ENCODE measurements around the gene TBCD.
"Not testable (repeated sequence)": the region's sequence is repeated elsewhere in the genome, so short reads cannot be mapped to it uniquely, and the experiment has no call there.

Gene TBCD

GRCh38 chr17:82782657-82783207, 30.9 kb downstream of the TBCD start:
- Histone ChIP-seq H3K9me3 (ENCODE audit: control insufficient read depth, low read length) (no peaks in the 10 kb centered on the region), H3K27ac (ENCODE audit: insufficient read depth, low read depth, low read length, poor library complexity, severe bottlenecking) (no peak overlapping the region), H3K4me1 (ENCODE audit: control insufficient read depth, insufficient read depth, low read length) (no peaks in the 10 kb centered on the region), H3K36me3 (ENCODE audit: control insufficient read depth, insufficient read depth, low read length) (peaks cover 23% of the 10 kb centered on the region), H3K27me3 (ENCODE audit: control insufficient read depth, insufficient read depth, low read length, poor library complexity, severe bottlenecking) (no peaks in the 10 kb centered on the region), H3K4me3 (ENCODE audit: insufficient read depth, low read depth, low read length) (no peak overlapping the region)
- 95 to 97% methylated on average over 42 of the region's 42 CpGs for WGBS, 2 experiments

DNA sequence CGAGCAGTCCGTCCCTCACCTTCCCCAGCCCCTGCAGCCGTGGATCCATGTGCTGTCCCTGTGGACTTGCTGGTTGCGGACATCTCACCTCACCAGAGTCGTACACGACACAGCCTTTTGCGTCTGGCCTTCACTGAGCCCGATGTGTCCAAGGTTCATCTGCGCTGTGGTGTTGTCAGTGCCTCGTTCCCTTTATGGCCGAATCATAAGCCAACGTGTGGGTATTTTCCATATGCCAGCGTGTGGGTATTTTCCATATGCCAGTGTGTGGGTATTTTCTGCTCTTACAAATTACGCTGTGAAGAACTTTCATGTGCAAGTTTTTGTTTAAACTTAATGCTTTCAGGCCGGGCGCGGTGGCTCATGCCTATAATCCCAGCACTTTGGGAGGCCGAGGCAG, 31.6 kb downstream of the TBCD start:
- Histone ChIP-seq H3K27ac (ENCODE audit: insufficient read depth, low read depth, low read length, poor library complexity, severe bottlenecking) (no peak overlapping the region), H3K4me3 (ENCODE audit: insufficient read depth, low read depth, low read length) (no peak overlapping the region), H3K9me3 (ENCODE audit: control insufficient read depth, low read length) (no peaks in the 10 kb centered on the region), H3K36me3 (ENCODE audit: control insufficient read depth, insufficient read depth, low read length) (peaks cover 23% of the 10 kb centered on the region), H3K27me3 (ENCODE audit: control insufficient read depth, insufficient read depth, low read length, poor library complexity, severe bottlenecking) (no peaks in the 10 kb centered on the region), H3K4me1 (ENCODE audit: control insufficient read depth, insufficient read depth, low read length) (no peaks in the 10 kb centered on the region)
- 96 to 97% methylated on average over 18 of the region's 18 CpGs for WGBS, 2 experiments

DNA sequence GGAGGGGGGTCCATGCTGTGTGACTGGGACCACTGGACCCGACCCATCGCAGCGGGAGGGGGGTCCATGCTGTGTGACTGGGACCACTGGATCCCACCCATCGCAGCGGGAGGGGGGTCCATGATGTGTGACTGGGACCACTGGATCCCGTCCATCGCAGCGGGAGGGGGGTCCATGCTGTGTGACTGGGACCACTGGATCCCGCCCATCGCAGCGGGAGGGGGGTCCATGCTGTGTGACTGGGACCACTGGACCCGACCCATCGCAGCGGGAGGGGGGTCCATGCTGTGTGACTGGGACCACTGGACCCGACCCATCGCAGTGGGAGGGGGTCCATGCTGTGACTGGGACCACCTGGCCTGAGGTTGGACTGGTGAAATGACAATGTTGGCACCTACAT, 33.7 kb downstream of the TBCD start:
- H3K9me3 ChIP-seq (ENCODE audit: control insufficient read depth, low read length); H3K4me1 ChIP-seq (ENCODE audit: control insufficient read depth, insufficient read depth, low read length); H3K27ac ChIP-seq (ENCODE audit: insufficient read depth, low read depth, low read length, poor library complexity, severe bottlenecking); H3K4me3 ChIP-seq (ENCODE audit: insufficient read depth, low read depth, low read length); H3K27me3 ChIP-seq (ENCODE audit: control insufficient read depth, insufficient read depth, low read length, poor library complexity, severe bottlenecking): not testable (repeated sequence)
- 98 to 99% methylated on average over 16 of the region's 16 CpGs for WGBS, 2 experiments
- peaks cover 23% of the 10 kb centered on the region for H3K36me3 ChIP-seq (ENCODE audit: control insufficient read depth, insufficient read depth, low read length)

- Histone ChIP-seq H3K4me1 (ENCODE audit: control insufficient read depth, insufficient read depth, low read length) (no peaks in the 10 kb centered on the region), H3K27ac (ENCODE audit: insufficient read depth, low read depth, low read length, poor library complexity, severe bottlenecking) (no peak overlapping the region), H3K27me3 (ENCODE audit: control insufficient read depth, insufficient read depth, low read length, poor library complexity, severe bottlenecking) (no peaks in the 10 kb centered on the region), H3K9me3 (ENCODE audit: control insufficient read depth, low read length) (no peaks in the 10 kb centered on the region), H3K4me3 (ENCODE audit: insufficient read depth, low read depth, low read length) (no peak overlapping the region), H3K36me3 (ENCODE audit: control insufficient read depth, insufficient read depth, low read length) (peaks cover 23% of the 10 kb centered on the region)
- WGBS, 2 experiments: 93 to 94% methylated on average over 10 of the region's 10 CpGs
Measured at GRCh38 chr17:82786427-82786826, 34.6 kb downstream of the TBCD start.

- Histone ChIP-seq H3K27me3 (ENCODE audit: control insufficient read depth, insufficient read depth, low read length, poor library complexity, severe bottlenecking) (no peaks in the 10 kb centered on the region), H3K4me1 (ENCODE audit: control insufficient read depth, insufficient read depth, low read length) (no peaks in the 10 kb centered on the region), H3K4me3 (ENCODE audit: insufficient read depth, low read depth, low read length) (no peak overlapping the region), H3K36me3 (ENCODE audit: control insufficient read depth, insufficient read depth, low read length) (peaks cover 18% of the 10 kb centered on the region), H3K9me3 (ENCODE audit: control insufficient read depth, low read length) (no peaks in the 10 kb centered on the region), H3K27ac (ENCODE audit: insufficient read depth, low read depth, low read length, poor library complexity, severe bottlenecking) (no peak overlapping the region)
- WGBS, 2 experiments: 95% methylated on average over 27 of the region's 27 CpGs
Measured at GRCh38 chr17:82787081-82787848, 35.4 kb downstream of the TBCD start.

DNA sequence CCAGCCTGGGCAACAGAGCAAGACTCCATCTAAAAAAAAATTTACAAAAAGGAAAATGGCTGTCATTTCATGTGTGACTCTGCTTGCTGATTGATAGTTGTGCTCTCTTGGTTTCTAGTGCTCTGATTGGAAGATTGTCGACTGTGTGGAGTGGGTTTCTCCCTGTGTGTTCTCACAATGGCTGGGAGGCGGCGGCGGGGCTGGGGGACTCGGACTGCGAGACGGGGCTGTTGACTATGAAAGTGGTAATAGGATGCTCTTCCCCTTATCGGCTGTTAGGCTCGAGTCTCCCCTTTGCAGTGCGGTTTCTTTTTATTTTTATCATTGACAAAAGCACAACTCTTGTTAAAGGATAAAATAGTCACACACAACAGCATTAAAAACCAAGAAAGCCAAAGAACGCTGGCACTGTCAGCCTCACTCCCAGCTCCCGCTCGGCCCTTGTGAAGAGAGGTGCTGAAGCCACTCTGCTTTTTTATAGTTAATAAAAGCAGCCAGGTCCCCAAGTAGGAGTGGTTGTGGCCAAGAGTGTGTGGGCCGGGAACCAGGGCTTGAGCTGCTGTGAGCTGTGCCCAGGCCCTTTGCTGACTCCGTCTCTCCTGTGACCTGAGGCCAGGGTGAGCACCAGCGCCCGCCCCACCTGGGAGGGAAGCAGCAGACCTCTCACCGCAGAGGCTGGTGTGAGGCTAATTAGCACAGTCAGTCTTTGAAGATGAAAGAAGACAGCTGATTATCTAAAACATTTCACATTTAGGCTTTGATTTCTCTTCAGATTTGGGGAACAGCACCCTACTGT, 36.5 kb downstream of the TBCD start:
- no peak overlapping the region for H3K27ac ChIP-seq (ENCODE audit: insufficient read depth, low read depth, low read length, poor library complexity, severe bottlenecking)
- H3K36me3 ChIP-seq (ENCODE audit: control insufficient read depth, insufficient read depth, low read length): peaks cover 10% of the 10 kb centered on the region
- H3K4me1 ChIP-seq (ENCODE audit: control insufficient read depth, insufficient read depth, low read length): no peaks in the 10 kb centered on the region
- no peaks in the 10 kb centered on the region for H3K27me3 ChIP-seq (ENCODE audit: control insufficient read depth, insufficient read depth, low read length, poor library complexity, severe bottlenecking)
- H3K9me3 ChIP-seq (ENCODE audit: control insufficient read depth, low read length): no peaks in the 10 kb centered on the region
- 91 to 93% methylated on average over 18 of the region's 18 CpGs for WGBS, 2 experiments
- no peak overlapping the region for H3K4me3 ChIP-seq (ENCODE audit: insufficient read depth, low read depth, low read length)

- H3K4me1 ChIP-seq (ENCODE audit: control insufficient read depth, insufficient read depth, low read length): no peaks in the 10 kb centered on the region
- H3K27ac ChIP-seq (ENCODE audit: insufficient read depth, low read depth, low read length, poor library complexity, severe bottlenecking): no peak overlapping the region
- WGBS, 2 experiments: 95 to 97% methylated on average over 19 of the region's 19 CpGs
- no peaks in the 10 kb centered on the region for H3K9me3 ChIP-seq (ENCODE audit: control insufficient read depth, low read length)
- peaks cover 6% of the 10 kb centered on the region for H3K36me3 ChIP-seq (ENCODE audit: control insufficient read depth, insufficient read depth, low read length)
- no peak overlapping the region for H3K4me3 ChIP-seq (ENCODE audit: insufficient read depth, low read depth, low read length)
- no peaks in the 10 kb centered on the region for H3K27me3 ChIP-seq (ENCODE audit: control insufficient read depth, insufficient read depth, low read length, poor library complexity, severe bottlenecking)
Measured at GRCh38 chr17:82789051-82789592, 37.3 kb downstream of the TBCD start.

GRCh38 chr17:82789806-82790205, 37.9 kb downstream of the TBCD start:
- H3K27ac ChIP-seq (ENCODE audit: insufficient read depth, low read depth, low read length, poor library complexity, severe bottlenecking): no peak overlapping the region
- H3K4me1 ChIP-seq (ENCODE audit: control insufficient read depth, insufficient read depth, low read length): no peaks in the 10 kb centered on the region
- H3K4me3 ChIP-seq (ENCODE audit: insufficient read depth, low read depth, low read length): no peak overlapping the region
- no peaks in the 10 kb centered on the region for H3K36me3 ChIP-seq (ENCODE audit: control insufficient read depth, insufficient read depth, low read length)
- H3K9me3 ChIP-seq (ENCODE audit: control insufficient read depth, low read length): no peaks in the 10 kb centered on the region
- 96% methylated on average over 18 of the region's 18 CpGs for WGBS, 2 experiments
- H3K27me3 ChIP-seq (ENCODE audit: control insufficient read depth, insufficient read depth, low read length, poor library complexity, severe bottlenecking): no peaks in the 10 kb centered on the region

GRCh38 chr17:82790391-82790790, 38.5 kb downstream of the TBCD start:
- WGBS, 2 experiments: 94 to 96% methylated on average over 13 of the region's 13 CpGs
- H3K9me3 ChIP-seq (ENCODE audit: control insufficient read depth, low read length): no peaks in the 10 kb centered on the region
- H3K27ac ChIP-seq (ENCODE audit: insufficient read depth, low read depth, low read length, poor library complexity, severe bottlenecking): no peak overlapping the region
- H3K4me3 ChIP-seq (ENCODE audit: insufficient read depth, low read depth, low read length): no peak overlapping the region
- H3K36me3 ChIP-seq (ENCODE audit: control insufficient read depth, insufficient read depth, low read length): no peaks in the 10 kb centered on the region
- no peaks in the 10 kb centered on the region for H3K27me3 ChIP-seq (ENCODE audit: control insufficient read depth, insufficient read depth, low read length, poor library complexity, severe bottlenecking)
- H3K4me1 ChIP-seq (ENCODE audit: control insufficient read depth, insufficient read depth, low read length): no peaks in the 10 kb centered on the region

DNA sequence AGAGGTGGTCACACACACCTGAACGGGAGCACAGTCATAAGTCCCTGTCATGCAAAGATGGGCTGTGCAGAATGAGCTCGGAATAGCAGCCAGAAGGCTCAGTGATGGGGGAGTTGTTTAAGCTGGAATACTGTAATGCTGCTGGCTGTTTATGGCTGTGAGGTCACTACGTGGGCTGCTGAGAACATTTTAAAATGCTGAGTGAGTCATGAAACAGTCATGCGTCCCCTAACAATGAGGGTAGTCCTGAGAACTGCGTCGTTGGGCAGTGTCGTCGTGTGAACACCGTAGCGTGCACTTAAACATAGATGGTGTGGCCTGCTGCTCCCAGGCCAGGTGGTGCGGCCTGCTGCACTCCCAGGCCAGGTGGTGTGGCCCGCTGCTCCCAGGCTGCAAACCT, 39.7 kb downstream of the TBCD start:
- no peak overlapping the region for H3K4me3 ChIP-seq (ENCODE audit: insufficient read depth, low read depth, low read length)
- H3K27me3 ChIP-seq (ENCODE audit: control insufficient read depth, insufficient read depth, low read length, poor library complexity, severe bottlenecking): no peaks in the 10 kb centered on the region
- 96% methylated on average over 12 of the region's 12 CpGs for WGBS, 2 experiments
- no peaks in the 10 kb centered on the region for H3K4me1 ChIP-seq (ENCODE audit: control insufficient read depth, insufficient read depth, low read length)
- H3K9me3 ChIP-seq (ENCODE audit: control insufficient read depth, low read length): no peaks in the 10 kb centered on the region
- no peaks in the 10 kb centered on the region for H3K36me3 ChIP-seq (ENCODE audit: control insufficient read depth, insufficient read depth, low read length)
- H3K27ac ChIP-seq (ENCODE audit: insufficient read depth, low read depth, low read length, poor library complexity, severe bottlenecking): no peak overlapping the region
